GM21723 (cell line): ENCODE results near the gene ZNF609.
A peak's percentile ranks its signal among the peaks of the same experiment; 100 is the strongest.
"Not testable (repeated sequence)": the region's sequence is repeated elsewhere in the genome, so short reads cannot be mapped to it uniquely, and the experiment has no call there.

Experiments
- ATAC-seq: cut with Tn5 transposase; IDR thresholded peaks from one replicate; pipeline ENCODE4 v1.9.1; 2021; ENCODE audit warnings: mild to moderate bottlenecking, moderate library complexity; ENCODE audit not compliant: unreplicated experiment

Gene ZNF609

DNA sequence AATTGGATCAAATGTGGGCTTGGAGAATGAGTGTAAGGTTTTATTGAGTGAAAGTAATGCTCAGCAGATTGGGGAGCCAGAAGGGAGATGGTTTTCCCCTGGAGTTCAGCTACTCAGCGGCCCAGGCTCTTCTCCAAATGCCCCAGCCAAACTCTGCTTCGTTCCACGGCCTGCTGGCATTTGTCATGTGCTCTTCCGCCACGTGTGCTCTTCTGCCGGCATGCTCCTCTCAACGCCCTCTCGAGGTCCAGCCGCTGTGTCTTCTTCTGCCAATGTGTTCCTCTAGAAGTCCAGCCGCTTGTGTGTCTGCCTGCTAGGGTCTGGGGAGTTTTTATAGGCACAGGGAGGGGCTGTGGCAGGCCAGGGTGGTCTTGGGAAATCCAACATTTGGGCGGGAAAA is 158.2 kb downstream of the ZNF609 start:
- no peak for ATAC-seq

GRCh38 chr15:64619880-64620839 is 159.8 kb downstream of the ZNF609 start:
- no peak for ATAC-seq

GRCh38 chr15:64621056-64621455 is 160.7 kb downstream of the ZNF609 start:
- ATAC-seq, result no peak

DNA sequence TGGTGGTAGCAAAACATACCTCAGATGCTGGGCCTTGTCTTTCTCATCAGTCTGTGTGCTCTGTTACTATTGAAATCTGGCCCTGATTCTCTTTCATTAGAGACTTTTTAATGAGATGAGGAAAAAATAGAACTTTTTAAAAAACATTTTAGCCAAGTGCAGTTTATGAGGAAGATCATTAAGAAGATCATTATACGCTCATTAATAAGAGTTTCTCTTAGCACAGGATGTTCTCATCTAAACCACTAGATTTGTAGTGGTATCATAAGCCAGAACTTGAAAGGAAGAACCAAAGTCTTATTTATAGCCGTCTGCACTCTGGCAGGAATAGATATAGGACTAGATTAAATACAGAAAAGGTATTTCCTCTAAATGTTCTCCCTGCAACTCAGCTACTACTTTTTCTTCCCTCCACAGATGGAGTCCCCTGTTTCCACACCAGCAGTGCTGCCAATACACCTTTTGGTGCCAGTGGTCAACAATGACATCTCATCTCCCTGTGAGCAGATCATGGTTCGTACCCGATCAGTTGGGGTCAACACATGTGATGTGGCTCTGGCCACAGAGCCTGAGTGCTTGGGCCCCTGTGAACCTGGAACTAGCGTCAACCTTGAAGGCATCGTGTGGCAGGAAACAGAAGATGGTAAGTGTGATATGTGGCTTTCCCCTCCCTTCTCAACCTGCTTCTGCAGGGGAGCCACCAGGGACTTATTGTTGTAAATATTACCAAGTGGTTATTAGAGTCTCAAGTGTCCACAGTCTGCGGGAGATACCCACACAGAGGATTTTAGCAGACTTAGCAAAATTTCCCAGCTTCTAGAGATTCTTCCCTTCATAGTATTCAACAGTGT is 162.3 kb downstream of the ZNF609 start:
- ATAC-seq, result peak; percentile 69

GRCh38 chr15:64623347-64623996 is 163.1 kb downstream of the ZNF609 start:
- ATAC-seq, result no peak

DNA sequence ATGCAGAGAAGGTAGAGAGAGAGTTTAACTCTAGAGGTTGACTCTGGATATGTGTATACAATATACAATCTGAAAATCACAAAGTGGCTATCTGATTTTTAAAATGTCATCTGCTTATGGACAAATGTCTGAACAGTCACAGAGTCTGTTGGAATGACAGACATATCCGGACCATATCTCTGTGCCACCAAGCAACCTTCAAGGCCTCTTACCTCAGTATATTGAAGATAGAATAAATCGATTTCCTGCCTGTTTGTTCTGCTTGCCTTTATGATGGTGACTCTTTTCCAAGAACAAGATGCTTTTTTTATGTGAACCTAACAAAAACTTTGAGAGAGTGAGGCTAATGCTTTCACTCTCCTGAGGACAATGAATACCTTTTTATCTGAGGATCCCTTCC is 163.9 kb downstream of the ZNF609 start:
- no peak for ATAC-seq

- no peak for ATAC-seq
These were observed 168.7 kb downstream of the ZNF609 start for GRCh38 chr15:64629063-64629462.

- ATAC-seq, result no peak
These were observed 170.2 kb downstream of the ZNF609 start for GRCh38 chr15:64630396-64631107.

DNA sequence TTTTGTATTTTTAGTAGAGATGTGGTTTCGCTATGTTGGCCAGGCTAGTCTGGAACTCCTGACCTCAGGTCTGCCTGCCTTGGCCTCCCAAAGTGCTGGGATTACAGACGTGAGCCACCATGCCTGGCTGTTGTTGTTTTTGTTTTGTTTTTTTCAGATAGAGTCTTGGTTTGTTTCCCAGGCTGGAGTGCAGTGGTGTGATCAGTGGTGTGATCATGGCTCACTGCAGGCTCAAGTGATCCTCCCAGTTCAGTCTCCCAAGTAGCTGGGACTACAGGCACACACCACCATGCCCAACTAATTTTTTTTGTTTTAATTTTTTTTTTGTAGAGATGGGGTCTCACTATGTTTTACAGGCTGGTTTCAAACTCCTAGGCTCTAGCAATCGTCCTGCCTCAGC is 172.3 kb downstream of the ZNF609 start:
- ATAC-seq, result not testable (repeated sequence)

DNA sequence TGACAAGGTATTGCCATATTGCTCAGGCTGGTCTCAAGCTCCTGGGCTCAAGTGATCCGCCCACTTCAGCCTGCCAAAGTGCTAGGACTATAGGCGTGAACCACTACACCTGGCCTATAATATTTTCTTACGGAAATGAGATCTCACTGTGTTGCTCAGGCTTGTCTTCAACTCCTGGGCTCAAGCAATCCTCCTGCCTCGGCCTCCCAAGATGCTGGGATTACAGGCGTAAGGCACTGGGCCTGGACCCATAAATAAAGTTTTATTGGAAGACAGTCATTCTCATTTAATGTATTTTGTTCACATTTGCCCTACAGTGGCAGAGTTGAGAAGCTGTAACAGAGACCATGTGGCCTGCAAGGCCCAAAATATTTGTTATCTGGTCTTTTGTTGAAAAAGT is 173.0 kb downstream of the ZNF609 start:
- no peak for ATAC-seq

GRCh38 chr15:64634027-64634426 is 173.6 kb downstream of the ZNF609 start:
- ATAC-seq, result peak; percentile 71

DNA sequence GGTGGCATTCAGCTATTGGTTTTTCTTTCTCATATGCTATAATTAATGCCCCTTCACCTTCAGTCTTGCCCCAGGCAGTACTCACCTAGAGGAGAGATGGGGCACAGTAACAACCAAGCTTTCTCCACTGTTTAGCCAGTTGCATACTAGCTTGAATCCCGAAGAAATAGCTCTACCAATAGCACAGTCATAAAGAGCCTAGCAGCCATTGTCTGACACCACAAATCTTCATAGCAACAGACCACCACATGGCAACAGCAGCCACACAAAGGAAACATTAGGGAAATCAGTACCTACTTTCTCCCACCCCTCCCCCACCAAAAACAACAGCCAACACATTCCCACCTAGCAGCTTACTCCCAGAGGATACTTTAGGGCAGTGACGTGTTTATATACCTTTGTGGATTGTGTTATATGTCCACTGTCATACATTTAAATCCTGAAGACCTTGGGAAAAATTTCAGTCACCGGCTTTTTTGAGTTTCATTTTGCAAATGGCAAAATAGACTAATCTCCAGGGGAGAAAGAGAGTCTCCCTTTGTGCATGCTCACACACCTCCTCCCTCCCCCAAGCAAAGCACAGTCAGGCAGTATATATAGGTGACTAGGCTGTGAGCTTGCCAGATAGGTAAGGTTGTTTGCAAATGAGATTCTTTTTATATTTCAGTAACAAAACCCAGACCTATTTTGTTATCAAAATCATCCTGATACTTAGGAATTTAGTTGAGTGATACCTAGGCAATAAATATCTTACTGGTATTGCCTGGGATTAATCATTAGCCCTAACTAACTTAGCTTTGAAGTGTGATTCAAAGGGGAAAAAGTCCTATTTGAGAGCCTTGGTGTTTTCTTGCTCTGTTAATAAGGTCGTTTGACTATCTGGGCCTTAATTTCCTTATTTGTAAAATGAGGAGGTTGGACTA is 174.5 kb downstream of the ZNF609 start:
- ATAC-seq, result peak; percentile 65

- ATAC-seq, result no peak
These were observed 175.4 kb downstream of the ZNF609 start for GRCh38 chr15:64635499-64636495.

GRCh38 chr15:64636556-64636955 is 176.2 kb downstream of the ZNF609 start:
- no peak for ATAC-seq

GRCh38 chr15:64637412-64637811 is 177.0 kb downstream of the ZNF609 start:
- no peak for ATAC-seq

DNA sequence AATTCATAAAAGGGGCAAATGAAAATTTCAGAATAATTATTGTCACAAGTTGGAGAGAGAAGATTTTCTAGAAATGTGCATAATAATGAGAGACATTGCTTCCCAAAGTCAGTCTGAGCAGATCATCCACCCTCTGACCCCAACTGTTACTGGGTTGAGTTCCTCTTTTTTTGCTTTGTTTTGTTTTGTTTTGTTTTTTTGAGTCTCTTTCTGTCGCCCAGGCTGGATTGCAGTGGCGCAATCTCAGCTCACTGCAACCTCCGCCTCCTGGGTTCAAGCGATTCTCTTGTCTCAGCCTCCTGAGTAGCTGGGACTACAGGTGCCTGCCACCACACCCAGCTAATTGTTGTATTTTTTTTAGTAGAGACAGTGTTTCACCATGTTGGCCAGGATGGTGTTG is 179.4 kb downstream of the ZNF609 start:
- ATAC-seq, result not testable (repeated sequence)

DNA sequence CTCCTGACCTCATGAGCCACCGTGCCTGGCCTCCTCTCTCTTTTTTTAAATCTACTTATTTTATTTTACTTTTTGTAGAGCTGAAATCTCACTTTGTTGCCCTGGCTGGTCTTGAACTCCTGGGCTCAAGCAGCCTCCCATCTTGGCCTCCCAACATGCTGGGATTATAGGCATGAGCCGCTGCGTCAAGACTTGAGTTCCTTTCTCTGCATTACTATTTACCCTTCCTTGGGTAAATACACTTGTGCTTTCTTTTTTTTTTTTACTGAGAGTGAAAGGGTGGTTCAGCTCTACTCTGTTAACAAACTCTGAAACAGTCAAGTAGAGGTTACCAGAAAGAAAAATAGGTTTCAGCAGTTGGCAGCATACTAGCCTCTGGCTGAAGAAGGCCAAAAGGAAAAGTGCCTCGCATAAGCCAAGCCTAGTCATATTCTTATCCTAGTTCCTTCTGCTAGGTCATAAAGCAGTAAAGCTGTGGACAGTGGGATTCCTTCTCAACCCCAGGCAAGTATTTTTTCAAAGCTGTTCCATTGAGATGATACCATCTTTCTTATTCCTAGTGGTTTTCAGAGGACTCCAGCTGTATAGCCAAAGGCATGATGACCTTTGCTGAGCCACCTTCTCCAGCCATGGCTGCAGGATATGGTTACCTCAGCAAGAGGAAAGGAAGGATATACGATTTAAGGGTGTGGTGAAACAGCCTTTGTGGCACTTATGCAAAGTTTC is 179.9 kb downstream of the ZNF609 start:
- ATAC-seq, result no peak

GRCh38 chr15:64642875-64643274 is 182.5 kb downstream of the ZNF609 start:
- ATAC-seq, result no peak
